ACC112 (cell line): ENCODE measurements around the gene GRIK4.

Experiments
- H2AFZ ChIP-seq: fragments of 200-600 bp; sonication (generic); one replicate; pipeline ENCODE4 v1.6.0; 2017; ENCODE audit warnings: antibody characterized with exemption, low read length; ENCODE audit not compliant: unreplicated experiment
- H3K27ac ChIP-seq: fragments of 200-600 bp; sonication (generic); 2 replicates; pipeline ENCODE4 v1.5.1; 2014; ENCODE audit warnings: low read depth, mild to moderate bottlenecking, antibody characterized with exemption, low read length, moderate library complexity
- H3K27me3 ChIP-seq: fragments of 200-600 bp; sonication (generic); 2 replicates; pipeline ENCODE4 v1.6.1; 2014; ENCODE audit warnings: mild to moderate bottlenecking, antibody characterized with exemption, low read length, moderate library complexity, mixed read lengths; ENCODE audit not compliant: insufficient read depth
- H3K36me3 ChIP-seq: fragments of 200-600 bp; sonication (generic); 2 replicates; pipeline ENCODE4 v1.6.1; 2016; ENCODE audit warnings: mild to moderate bottlenecking, antibody characterized with exemption, low read length, moderate library complexity, mixed read lengths; ENCODE audit not compliant: insufficient read depth
- H3K4me1 ChIP-seq: fragments of 200-600 bp; sonication (generic); one replicate; pipeline ENCODE4 v1.6.1; 2016; ENCODE audit warnings: low read length, mixed read lengths; ENCODE audit not compliant: insufficient read depth, unreplicated experiment, control insufficient read depth
- H3K4me3 ChIP-seq: fragments of 200-600 bp; sonication (generic); 2 replicates; pipeline ENCODE4 v1.5.1; 2014; ENCODE audit warnings: mild to moderate bottlenecking, low read depth, low read length
- H3K79me2 ChIP-seq: fragments of 200-600 bp; sonication (generic); one replicate; pipeline ENCODE4 v1.6.0; 2016; ENCODE audit warnings: low read length; ENCODE audit not compliant: control insufficient read depth, unreplicated experiment, insufficient read depth

The GRIK4 gene

DNA sequence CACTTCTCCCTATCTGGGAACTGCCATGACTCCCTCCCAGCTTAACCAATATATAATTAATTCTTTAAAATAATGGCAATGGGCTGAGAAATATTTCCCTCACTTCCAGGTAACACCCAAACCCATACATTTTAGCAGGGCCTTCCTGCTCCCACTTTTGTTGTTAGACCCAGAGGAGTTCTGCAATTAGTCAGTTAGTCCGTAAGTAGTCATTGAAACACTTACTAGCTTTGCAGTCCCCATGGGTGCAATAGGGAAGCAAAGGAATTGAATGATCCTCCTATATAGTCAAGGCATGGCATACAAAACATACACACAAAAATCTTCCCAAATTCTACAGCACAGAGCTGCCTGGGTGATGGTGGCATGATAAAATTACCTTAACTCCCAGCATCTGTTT is 258.4 kb downstream of the GRIK4 start:
- Histone ChIP-seq H3K4me1 (no peaks in the 10 kb centered on the region), H3K27ac (no peak overlapping the region), H3K27me3 (peaks cover 12% of the 10 kb centered on the region; the same call in 1 of the 2 replicates), H2AFZ (no peak overlapping the region), H3K4me3 (no peak overlapping the region), H3K79me2 (no peaks in the 10 kb centered on the region), H3K36me3 (no peaks in the 10 kb centered on the region)

DNA sequence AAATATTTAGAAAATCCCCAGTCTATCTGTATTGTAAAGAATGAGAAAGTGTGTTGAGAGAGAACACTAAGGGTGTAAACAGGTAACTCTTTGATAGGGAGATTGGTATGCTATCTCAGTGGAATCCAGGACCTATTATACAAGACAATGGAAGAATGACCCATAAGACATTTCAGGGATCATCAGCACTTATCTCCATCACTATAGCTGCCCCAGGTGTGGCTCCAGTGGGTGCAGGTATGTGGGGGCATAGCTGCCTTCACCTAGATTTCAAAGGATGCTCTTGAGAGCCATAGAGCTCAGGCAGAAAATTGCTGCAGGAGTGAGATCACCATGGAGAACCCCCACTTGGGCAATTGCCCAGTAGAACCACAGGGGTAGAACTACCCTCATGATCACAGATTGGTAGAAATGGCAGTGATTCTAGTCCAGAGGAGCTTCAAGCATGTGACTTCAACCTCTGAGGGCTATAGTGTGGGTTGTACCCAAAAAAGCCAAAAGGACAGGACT is 260.1 kb downstream of the GRIK4 start:
- Histone ChIP-seq H3K27ac (no peak overlapping the region), H3K79me2 (no peaks in the 10 kb centered on the region), H3K36me3 (no peaks in the 10 kb centered on the region), H2AFZ (no peak overlapping the region), H3K27me3 (peaks cover 27% of the 10 kb centered on the region; the same call in 1 of the 2 replicates), H3K4me3 (no peak overlapping the region), H3K4me1 (no peaks in the 10 kb centered on the region)

- Histone ChIP-seq H2AFZ (no peak overlapping the region), H3K79me2 (no peaks in the 10 kb centered on the region), H3K4me3 (no peak overlapping the region), H3K27ac (no peak overlapping the region), H3K36me3 (no peaks in the 10 kb centered on the region), H3K27me3 (peaks cover 29% of the 10 kb centered on the region; the same call in 1 of the 2 replicates), H3K4me1 (no peaks in the 10 kb centered on the region)
Observed at GRCh38 chr11:120773501-120774031, 262.0 kb downstream of the GRIK4 start.

- Histone ChIP-seq H3K36me3 (no peaks in the 10 kb centered on the region), H3K27ac (no peak overlapping the region), H3K79me2 (no peaks in the 10 kb centered on the region), H3K4me3 (no peak overlapping the region), H3K4me1 (no peaks in the 10 kb centered on the region), H3K27me3 (peaks cover 29% of the 10 kb centered on the region; the same call in 1 of the 2 replicates), H2AFZ (no peak overlapping the region)
Observed at GRCh38 chr11:120774591-120775386, 263.2 kb downstream of the GRIK4 start.

GRCh38 chr11:120775986-120776951 is 264.7 kb downstream of the GRIK4 start:
- Histone ChIP-seq H3K27ac (no peak overlapping the region), H3K4me3 (no peak overlapping the region), H3K27me3 (peaks cover 27% of the 10 kb centered on the region; the same call in 1 of the 2 replicates), H3K4me1 (no peaks in the 10 kb centered on the region), H3K36me3 (no peaks in the 10 kb centered on the region), H3K79me2 (no peaks in the 10 kb centered on the region), H2AFZ (no peak overlapping the region)

GRCh38 chr11:120778685-120779490 is 267.3 kb downstream of the GRIK4 start:
- Histone ChIP-seq H3K4me3 (no peak overlapping the region), H3K27ac (no peak overlapping the region)

GRCh38 chr11:120780239-120780638 is 268.7 kb downstream of the GRIK4 start:
- no peak overlapping the region for H3K27ac ChIP-seq
- peaks cover 35% of the 10 kb centered on the region for H3K27me3 ChIP-seq
- no peaks in the 10 kb centered on the region for H3K36me3 ChIP-seq
- no peak overlapping the region for H2AFZ ChIP-seq
- no peaks in the 10 kb centered on the region for H3K4me1 ChIP-seq
- H3K4me3 ChIP-seq, result no peak overlapping the region
- no peaks in the 10 kb centered on the region for H3K79me2 ChIP-seq

More at GRCh38 chr11:120778685-120779490, 267.3 kb downstream of the GRIK4 start:
- peaks cover 31% of the 10 kb centered on the region for H3K27me3 ChIP-seq
- no peaks in the 10 kb centered on the region for H3K79me2 ChIP-seq
- no peak overlapping the region for H2AFZ ChIP-seq
- no peaks in the 10 kb centered on the region for H3K36me3 ChIP-seq
- H3K4me1 ChIP-seq, result no peaks in the 10 kb centered on the region

DNA sequence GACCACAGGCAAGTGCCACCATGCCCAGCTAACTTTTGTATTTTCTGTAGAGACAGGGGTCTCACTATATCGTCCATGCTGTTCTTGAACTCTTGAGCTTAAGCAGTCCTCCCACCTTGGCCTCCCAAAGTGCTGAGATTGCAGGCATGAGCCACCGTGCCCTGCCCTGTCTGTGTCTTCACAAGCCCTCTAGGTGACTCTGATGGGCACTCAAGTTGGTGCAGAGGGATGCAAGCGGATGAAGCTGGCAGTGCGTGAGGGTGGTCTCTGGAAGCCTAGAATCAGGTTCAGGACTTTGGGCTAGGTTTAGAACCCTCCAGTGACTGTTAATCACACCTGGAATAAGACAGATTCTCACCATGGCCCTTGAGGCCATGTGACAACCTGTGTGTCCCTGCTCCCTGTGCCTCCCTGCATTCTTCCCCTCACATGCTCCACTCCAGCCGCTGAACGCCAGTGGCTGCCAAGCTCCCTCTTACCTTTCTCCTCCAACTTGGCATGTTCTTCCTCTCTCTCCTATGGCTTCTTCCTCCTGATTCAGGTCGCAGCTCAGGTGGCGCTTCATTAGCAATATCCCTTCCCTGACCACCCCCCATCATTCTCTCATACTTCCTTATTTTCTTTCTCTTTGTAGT is 270.1 kb downstream of the GRIK4 start:
- H3K4me1 ChIP-seq, result no peaks in the 10 kb centered on the region
- H3K27me3 ChIP-seq, result peaks cover 27% of the 10 kb centered on the region
- H2AFZ ChIP-seq, result no peak overlapping the region
- H3K79me2 ChIP-seq, result no peaks in the 10 kb centered on the region
- H3K36me3 ChIP-seq, result no peaks in the 10 kb centered on the region
- H3K4me3 ChIP-seq, result no peak overlapping the region
- no peak overlapping the region for H3K27ac ChIP-seq

DNA sequence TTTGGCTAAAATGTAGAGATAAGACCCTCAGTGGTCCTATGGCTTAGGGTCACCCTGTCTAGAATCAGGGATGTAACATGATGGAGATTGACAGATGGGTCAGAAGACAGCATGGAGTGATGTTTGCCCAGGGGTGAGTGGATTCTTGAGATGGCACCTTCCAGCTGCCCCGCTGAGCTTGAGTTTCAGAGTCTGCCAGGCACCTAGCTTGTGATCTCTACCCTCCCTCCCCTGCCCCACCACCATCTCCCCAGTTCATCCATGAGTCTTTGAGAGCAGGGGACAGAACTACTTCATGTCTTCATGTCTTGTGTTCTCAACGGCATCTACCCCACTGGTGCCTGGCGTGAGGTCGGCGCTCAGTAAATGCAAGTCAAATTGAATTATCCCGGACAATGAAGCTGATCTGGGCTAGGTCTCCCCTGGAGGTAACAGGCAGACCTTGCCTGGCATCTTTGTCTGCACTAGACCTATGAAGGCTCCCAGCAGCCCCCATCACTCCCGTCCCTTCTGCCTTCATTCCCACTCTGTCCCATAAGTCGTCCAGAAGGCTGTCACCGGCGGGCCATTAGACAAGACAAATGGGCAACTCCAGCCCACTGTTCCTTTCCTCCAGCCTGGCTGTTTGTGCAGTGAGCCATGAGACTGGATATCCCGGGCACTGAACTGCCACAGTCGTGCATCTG is 273.2 kb downstream of the GRIK4 start:
- Histone ChIP-seq H2AFZ (no peak overlapping the region), H3K27me3 (peaks cover 27% of the 10 kb centered on the region), H3K79me2 (no peaks in the 10 kb centered on the region), H3K4me1 (no peaks in the 10 kb centered on the region), H3K36me3 (no peaks in the 10 kb centered on the region), H3K4me3 (no peak overlapping the region), H3K27ac (no peak overlapping the region)
